Measurements from ENCODE around the gene NEK5.

DNA sequence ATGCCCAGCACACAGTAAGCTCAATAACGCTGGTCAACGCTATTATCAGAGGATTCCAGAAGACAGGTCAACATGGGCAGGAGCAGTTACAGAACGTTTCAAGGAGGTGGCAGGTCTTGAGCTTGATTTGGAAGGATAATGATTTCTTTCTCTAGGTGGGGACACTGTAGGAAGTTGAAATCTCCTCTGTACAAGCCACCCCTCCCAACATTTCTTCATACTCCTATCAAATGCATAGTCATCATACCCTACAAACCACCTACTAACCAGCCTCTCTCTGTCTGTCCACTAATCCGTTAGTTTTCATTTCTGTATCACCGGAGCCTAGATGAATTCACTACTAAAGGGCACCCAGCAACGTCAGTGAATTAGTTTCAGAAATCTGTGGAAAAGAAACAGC is 118.9 kb downstream of the NEK5 start:
- TF ChIP-seq, protein P1, sequence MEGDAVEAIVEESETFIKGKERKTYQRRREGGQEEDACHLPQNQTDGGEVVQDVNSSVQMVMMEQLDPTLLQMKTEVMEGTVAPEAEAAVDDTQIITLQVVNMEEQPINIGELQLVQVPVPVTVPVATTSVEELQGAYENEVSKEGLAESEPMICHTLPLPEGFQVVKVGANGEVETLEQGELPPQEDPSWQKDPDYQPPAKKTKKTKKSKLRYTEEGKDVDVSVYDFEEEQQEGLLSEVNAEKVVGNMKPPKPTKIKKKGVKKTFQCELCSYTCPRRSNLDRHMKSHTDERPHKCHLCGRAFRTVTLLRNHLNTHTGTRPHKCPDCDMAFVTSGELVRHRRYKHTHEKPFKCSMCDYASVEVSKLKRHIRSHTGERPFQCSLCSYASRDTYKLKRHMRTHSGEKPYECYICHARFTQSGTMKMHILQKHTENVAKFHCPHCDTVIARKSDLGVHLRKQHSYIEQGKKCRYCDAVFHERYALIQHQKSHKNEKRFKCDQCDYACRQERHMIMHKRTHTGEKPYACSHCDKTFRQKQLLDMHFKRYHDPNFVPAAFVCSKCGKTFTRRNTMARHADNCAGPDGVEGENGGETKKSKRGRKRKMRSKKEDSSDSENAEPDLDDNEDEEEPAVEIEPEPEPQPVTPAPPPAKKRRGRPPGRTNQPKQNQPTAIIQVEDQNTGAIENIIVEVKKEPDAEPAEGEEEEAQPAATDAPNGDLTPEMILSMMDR (IDR thresholded peaks at IDR 0.05; ENCODE audit: poor library complexity): no peak
- no peak for TF ChIP-seq EZH2 (IDR thresholded peaks at IDR 0.05; ENCODE audit: borderline replicate concordance)

Measured in hepatocyte (in vitro differentiated cells).